Activated CD8-positive, alpha-beta T cell treated with anti-CD3 and anti-CD28 coated beads, Interleukin-2, amount 10 ng/mL, durations not matched to agents 7 days and 5 days (primary cell): ENCODE measurements around the gene IGF1R. TPM values are rescaled to one million over a fixed set of nuclear protein-coding genes. Genes with fewer than 3 reads are reported as not detected.

Experiments used
- ATAC-seq: fragments of 150-1000 bp; cut with Tn5 transposase; one replicate; pipeline ENCODE4 v1.10.0; 2021; ENCODE audit warnings: moderate library complexity
- CTCF ChIA-PET: fragments of 350-600 bp; sonication (Branson Sonifier 250); formaldehyde crosslinking; loops from one replicate; lab custom pipeline; 2021; ENCODE audit warnings: antibody characterized with exemption; lab: Charles Lee
- POLR2A ChIA-PET: fragments of 350-600 bp; sonication (Branson Sonifier 250); formaldehyde crosslinking; loops from one replicate; lab custom pipeline; 2021; ENCODE audit warnings: antibody characterized with exemption; lab: Charles Lee
- DNase-seq: peaks from one replicate; pipeline ENCODE4 v3.0.0-alpha.2; 2020
- H3K27ac Mint-ChIP-seq: one replicate; pipeline ENCODE4 v1.8.0; 2021; ENCODE audit warnings: mild to moderate bottlenecking, mixed read lengths
- H3K27me3 Mint-ChIP-seq: one replicate; pipeline ENCODE4 v1.8.0; 2021; ENCODE audit warnings: low read depth, mixed read lengths
- H3K36me3 Mint-ChIP-seq: one replicate; pipeline ENCODE4 v1.8.0; 2021; ENCODE audit warnings: low read depth, mixed read lengths
- H3K4me1 Mint-ChIP-seq: one replicate; pipeline ENCODE4 v1.8.0; 2021; ENCODE audit warnings: low read depth, mixed read lengths
- H3K4me3 Mint-ChIP-seq: one replicate; pipeline ENCODE4 v1.8.0; 2021; ENCODE audit warnings: mild to moderate bottlenecking, mixed read lengths
- H3K9me3 Mint-ChIP-seq: one replicate; pipeline ENCODE4 v1.8.0; 2022; ENCODE audit warnings: mixed read lengths; ENCODE audit not compliant: insufficient read depth
- microRNA-seq: library from miRNA; unstranded; fragments of <30 nt; microRNA quantifications from one replicate; pipeline ENCODE4 v1.2.0, GENCODE V29; 2022
- total RNA-seq, 2 experiments: library from RNA; stranded (reverse); gene quantifications; one replicate each; pipeline ENCODE4 v1.2.3, GENCODE V29; 2021

IGF1R gene
- total RNA-seq, 2 experiments from 2014 or later: 9.1 to 10.6 TPM

- ChIA-PET CTCF (no interaction called here), POLR2A (no interaction called here)
- Mint-ChIP-seq H3K4me1 (no peaks in the 10 kb centered on the region), H3K36me3 (no peaks in the 10 kb centered on the region), H3K9me3 (no peaks in the 10 kb centered on the region), H3K4me3 (no peak overlapping the region), H3K27ac (no peak overlapping the region), H3K27me3 (peaks cover 5% of the 10 kb centered on the region)
- DNase-seq (no peak), ATAC-seq (no peak)
These were observed 358.7 kb downstream of the IGF1R start for GRCh38 chr15:99006904-99007495.

DNA sequence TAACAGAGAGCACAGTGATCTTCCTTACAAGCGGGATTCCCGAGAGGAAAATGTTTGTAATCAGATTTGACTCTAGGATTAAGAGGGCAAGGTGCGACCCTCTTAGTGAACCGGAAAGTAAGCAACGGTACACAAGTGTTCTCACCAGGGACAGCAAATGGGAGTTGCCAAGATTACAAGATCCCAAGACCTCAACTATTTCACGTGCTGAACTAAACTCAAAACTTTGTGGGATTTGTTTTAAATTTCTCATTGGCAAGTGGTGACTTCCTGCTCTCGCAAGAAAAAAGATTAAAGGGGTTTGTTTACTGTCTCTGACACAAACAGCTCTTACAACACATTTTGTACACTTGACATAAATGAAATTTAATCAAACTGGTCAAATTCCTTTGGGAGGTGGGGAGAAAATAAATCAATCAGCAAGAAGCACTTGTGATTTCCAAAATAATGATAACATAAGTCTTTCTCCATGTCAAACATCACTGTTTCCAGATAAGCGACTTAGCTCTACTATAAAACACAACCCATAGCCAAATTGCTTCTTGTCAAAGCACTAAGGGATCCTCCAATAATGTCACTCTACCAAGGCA lies 361.5 kb downstream of the IGF1R start:
- ATAC-seq (no peak), DNase-seq (no peak)
- CTCF ChIA-PET: no interaction called here
- Mint-ChIP-seq H3K9me3 (no peaks in the 10 kb centered on the region), H3K4me1 (no peaks in the 10 kb centered on the region), H3K27me3 (peaks cover 9% of the 10 kb centered on the region), H3K27ac (no peak overlapping the region), H3K36me3 (no peaks in the 10 kb centered on the region), H3K4me3 (no peak overlapping the region)
- POLR2A ChIA-PET: no interaction called here

DNA sequence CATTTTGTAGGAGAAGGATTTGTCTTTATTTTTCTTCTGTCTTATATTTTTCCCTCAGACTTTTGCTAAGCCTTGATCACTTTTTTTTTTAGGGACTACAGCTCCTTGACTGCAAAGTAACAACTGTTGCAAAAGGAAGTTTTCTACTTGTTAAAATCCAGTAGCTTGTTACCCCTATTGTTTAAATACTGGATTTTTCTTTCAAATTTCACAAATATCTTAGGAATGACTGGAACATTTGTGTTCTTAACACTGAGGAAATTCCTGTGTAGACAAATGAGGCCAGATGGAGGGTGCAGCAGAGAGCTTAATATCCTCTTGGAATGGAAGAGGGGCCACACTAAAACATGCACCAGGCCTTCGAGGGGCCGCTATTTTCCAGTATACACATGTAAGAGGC lies 362.4 kb downstream of the IGF1R start:
- Mint-ChIP-seq H3K4me3 (no peak overlapping the region), H3K9me3 (no peaks in the 10 kb centered on the region), H3K36me3 (no peaks in the 10 kb centered on the region), H3K27me3 (peaks cover 12% of the 10 kb centered on the region), H3K4me1 (peaks cover 4% of the 10 kb centered on the region), H3K27ac (no peak overlapping the region)
- POLR2A ChIA-PET: no interaction called here
- DNase-seq: no peak
- CTCF ChIA-PET: interaction anchor here (0.8 kb wide), 1 partner anchor 492 kb away, joined by 3 read pairs; no protein-coding TSS in a partner anchor
- no peak for ATAC-seq

Small RNAs within 50 kb of the gene (microRNA-seq; reads per million reads assigned to microRNA genes)
- not detected for gene MIR4714
